Activated CD8-positive, alpha-beta T cell treated with anti-CD3 and anti-CD28 coated beads for 36 hours (primary cell): ENCODE measurements around the gene GPANK1. TPM values are rescaled to one million over a fixed set of nuclear protein-coding genes. Genes with fewer than 3 reads are reported as not detected.
"Not testable (repeated sequence)": the region's sequence is repeated elsewhere in the genome, so short reads cannot be mapped to it uniquely, and the experiment has no call there.

Experiments
- ATAC-seq: fragments of 200-7000 bp; cut with Tn5 transposase; one replicate; pipeline ENCODE4 v1.10.0; 2021; ENCODE audit warnings: mild to moderate bottlenecking, moderate library complexity
- CTCF ChIA-PET: fragments of 350-600 bp; sonication (Branson Sonifier 250); formaldehyde crosslinking; loops from one replicate; lab custom pipeline; 2021; ENCODE audit warnings: antibody characterized with exemption; lab: Charles Lee
- POLR2A ChIA-PET: fragments of 350-600 bp; sonication (Branson Sonifier 250); formaldehyde crosslinking; loops from one replicate; lab custom pipeline; 2021; ENCODE audit warnings: antibody characterized with exemption; lab: Charles Lee
- DNase-seq: peaks from one replicate; pipeline ENCODE4 v3.0.0-alpha.2; 2020
- H3K27ac Mint-ChIP-seq: one replicate; pipeline ENCODE4 v1.8.0; 2021; ENCODE audit warnings: mild to moderate bottlenecking, mixed read lengths
- H3K27me3 Mint-ChIP-seq: one replicate; pipeline ENCODE4 v1.8.0; 2021; ENCODE audit warnings: mixed read lengths
- H3K36me3 Mint-ChIP-seq: one replicate; pipeline ENCODE4 v1.8.0; 2021; ENCODE audit warnings: low read depth, mixed read lengths
- H3K4me1 Mint-ChIP-seq: one replicate; pipeline ENCODE4 v1.8.0; 2021; ENCODE audit warnings: low read depth, mixed read lengths
- H3K4me3 Mint-ChIP-seq: one replicate; pipeline ENCODE4 v1.8.0; 2021; ENCODE audit warnings: mild to moderate bottlenecking, moderate library complexity, mixed read lengths
- H3K9me3 Mint-ChIP-seq: one replicate; pipeline ENCODE4 v1.8.0; 2021; ENCODE audit warnings: mixed read lengths
- CTCF ChIP-seq: fragments of 200-600 bp; IDR thresholded peaks from one replicate; pipeline ENCODE4 v1.8.0; 2022; ENCODE audit warnings: antibody characterized with exemption, mild to moderate bottlenecking
- intact Hi-C: fragments of 100-400 bp; cut with micrococcal nuclease; formaldehyde crosslinking; loops from one replicate; pipeline ENCODE4 v1.10.0; 2022
- total RNA-seq, 2 experiments: library from RNA; stranded (reverse); gene quantifications; one replicate each; pipeline ENCODE4 v1.2.3, GENCODE V29; 2021

GPANK1 gene
- total RNA-seq, 2 experiments from 2014 or later: 29.4 to 30.9 TPM

GRCh38 chr6:31711233-31711632, 46.4 kb upstream of the GPANK1 start:
- no peak overlapping the region for H3K4me3 Mint-ChIP-seq
- ATAC-seq (peak; percentile 39), DNase-seq (no peak)
- no peaks in the 10 kb centered on the region for H3K27me3 Mint-ChIP-seq
- no peaks in the 10 kb centered on the region for H3K36me3 Mint-ChIP-seq
- TF ChIP-seq CTCF: no peak
- POLR2A ChIA-PET: interaction anchor here (0.6 kb wide), 1 partner anchor 20 kb away, joined by 3 read pairs; no protein-coding TSS in a partner anchor
- no peaks in the 10 kb centered on the region for H3K9me3 Mint-ChIP-seq
- H3K27ac Mint-ChIP-seq: no peak overlapping the region
- CTCF ChIA-PET: interaction anchor here (0.6 to 2.0 kb wide), 5 partner anchors 12 to 102 kb away, joined by 3 to 5 read pairs (median 3); partner anchors contain the start of gene MPIG6B
- intact Hi-C loops: no loop called here
- H3K4me1 Mint-ChIP-seq: peaks cover 14% of the 10 kb centered on the region

- POLR2A ChIA-PET: interaction anchor here (0.6 kb wide), 1 partner anchor 20 kb away, joined by 3 read pairs; no protein-coding TSS in a partner anchor
- H3K27ac Mint-ChIP-seq: no peak overlapping the region
- no peak for TF ChIP-seq CTCF
These were observed 45.9 kb upstream of the GPANK1 start for GRCh38 chr6:31710523-31711219.

GRCh38 chr6:31709157-31709556, 44.4 kb upstream of the GPANK1 start:
- H3K27me3 Mint-ChIP-seq, POLR2A ChIA-PET, H3K27ac Mint-ChIP-seq, CTCF ChIA-PET, intact Hi-C loops, ATAC-seq, DNase-seq, H3K9me3 Mint-ChIP-seq, H3K4me3 Mint-ChIP-seq, H3K36me3 Mint-ChIP-seq: not testable (repeated sequence)
- peaks cover 13% of the 10 kb centered on the region for H3K4me1 Mint-ChIP-seq

More at GRCh38 chr6:31710523-31711219, 45.9 kb upstream of the GPANK1 start:
- intact Hi-C loops: no loop called here
- ATAC-seq: no peak
- H3K9me3 Mint-ChIP-seq: no peaks in the 10 kb centered on the region
- no peaks in the 10 kb centered on the region for H3K27me3 Mint-ChIP-seq
- peaks cover 14% of the 10 kb centered on the region for H3K4me1 Mint-ChIP-seq
- no peaks in the 10 kb centered on the region for H3K36me3 Mint-ChIP-seq
- no peak for DNase-seq
- CTCF ChIA-PET: interaction anchor here (0.9 to 2.0 kb wide), 4 partner anchors 13 to 59 kb away, joined by 3 to 5 read pairs (median 4); partner anchors contain the start of gene MPIG6B
- no peak overlapping the region for H3K4me3 Mint-ChIP-seq

GRCh38 chr6:31708224-31708623, 43.4 kb upstream of the GPANK1 start:
- POLR2A ChIA-PET: no interaction called here
- intact Hi-C loops: no loop called here

GRCh38 chr6:31707701-31708100, 42.9 kb upstream of the GPANK1 start:
- no peaks in the 10 kb centered on the region for H3K27me3 Mint-ChIP-seq
- TF ChIP-seq CTCF: no peak
- DNase-seq: no peak
- CTCF ChIA-PET: no interaction called here
- no peak overlapping the region for H3K4me3 Mint-ChIP-seq
- POLR2A ChIA-PET: no interaction called here
- H3K36me3 Mint-ChIP-seq: no peaks in the 10 kb centered on the region
- intact Hi-C loops: no loop called here
- H3K4me1 Mint-ChIP-seq: peaks cover 11% of the 10 kb centered on the region
- ATAC-seq: no peak
- no peaks in the 10 kb centered on the region for H3K9me3 Mint-ChIP-seq
- H3K27ac Mint-ChIP-seq: no peak overlapping the region

More at GRCh38 chr6:31708224-31708623, 43.4 kb upstream of the GPANK1 start:
- TF ChIP-seq CTCF: no peak
- peaks cover 12% of the 10 kb centered on the region for H3K4me1 Mint-ChIP-seq
- CTCF ChIA-PET: no interaction called here
- no peaks in the 10 kb centered on the region for H3K9me3 Mint-ChIP-seq
- no peak for ATAC-seq
- H3K36me3 Mint-ChIP-seq: no peaks in the 10 kb centered on the region
- DNase-seq: no peak
- H3K4me3 Mint-ChIP-seq: no peak overlapping the region
- H3K27ac Mint-ChIP-seq: no peak overlapping the region
- H3K27me3 Mint-ChIP-seq: no peaks in the 10 kb centered on the region
